ENCODE data around the gene PSMD1. TPM values are rescaled to one million over a fixed set of nuclear protein-coding genes. Genes with fewer than 3 reads are reported as not detected.
"Not testable (repeated sequence)": the region's sequence is repeated elsewhere in the genome, so short reads cannot be mapped to it uniquely, and the experiment has no call there.

PSMD1 gene
- total RNA-seq, 1 donor: 61.1 TPM

DNA sequence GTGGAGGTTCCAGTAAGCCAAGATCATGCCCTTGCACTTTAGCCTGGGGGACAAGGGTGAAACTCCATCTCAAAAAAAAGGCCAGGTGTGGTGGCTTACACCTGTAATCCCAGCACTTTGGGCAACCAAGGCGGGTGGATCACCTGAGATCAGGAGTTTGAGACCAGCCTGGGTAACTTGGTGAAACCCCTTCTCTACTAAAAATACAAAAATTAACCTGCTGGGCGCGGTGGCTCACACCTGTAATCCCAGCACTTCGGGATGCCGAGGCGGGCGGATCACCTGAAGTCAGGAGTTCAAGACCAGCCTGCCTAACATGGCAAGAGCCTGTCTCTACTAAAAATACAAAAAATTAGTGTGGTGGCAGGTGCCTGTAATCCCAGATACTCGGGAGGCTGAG is 84.1 kb downstream of the PSMD1 start:
- not testable (repeated sequence) for DNase-seq (ENCODE audit: low read depth in 2 of 3, low spot score in 2 of 3)

DNA sequence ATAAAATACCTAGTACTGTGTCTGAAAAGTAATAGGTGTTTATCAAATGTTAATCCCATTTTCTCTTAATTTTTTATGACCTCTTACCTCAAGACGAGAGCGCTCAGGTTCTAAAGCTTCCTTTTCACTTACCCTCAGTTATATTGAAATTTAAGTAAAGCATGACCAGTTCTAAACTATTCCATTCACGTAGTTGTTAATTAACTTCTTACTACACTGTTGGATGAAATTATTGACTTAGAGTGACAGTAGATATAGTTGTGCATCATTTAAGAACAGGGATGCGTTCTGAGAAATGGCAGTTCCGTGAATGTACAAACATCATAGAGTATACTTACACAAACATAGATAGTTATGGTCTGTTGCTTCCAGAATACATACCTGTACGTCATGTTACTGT is 88.2 kb downstream of the PSMD1 start:
- no peak for DNase-seq (ENCODE audit: low read depth in 2 of 3, low spot score in 2 of 3)

DNA sequence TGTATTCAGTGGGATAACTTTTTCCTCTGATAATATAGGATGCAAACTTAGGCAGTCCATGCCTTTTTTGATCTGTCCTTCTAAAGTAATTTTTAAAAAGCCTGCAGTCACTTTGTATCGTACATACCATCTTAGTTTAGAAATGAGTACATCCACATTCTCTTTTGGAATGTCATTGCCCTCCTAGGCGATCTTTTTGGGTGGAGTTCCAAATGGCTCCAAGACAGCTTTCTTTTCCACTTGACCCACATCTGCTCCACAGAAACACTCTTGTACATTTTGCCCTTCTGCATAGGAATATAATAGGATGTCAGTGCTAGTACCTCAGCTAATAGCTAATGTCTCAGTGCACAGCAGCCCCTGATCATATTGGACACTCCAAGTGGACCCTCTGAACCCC is 90.0 kb downstream of the PSMD1 start:
- no peak for DNase-seq (ENCODE audit: low read depth in 2 of 3, low spot score in 2 of 3)

DNA sequence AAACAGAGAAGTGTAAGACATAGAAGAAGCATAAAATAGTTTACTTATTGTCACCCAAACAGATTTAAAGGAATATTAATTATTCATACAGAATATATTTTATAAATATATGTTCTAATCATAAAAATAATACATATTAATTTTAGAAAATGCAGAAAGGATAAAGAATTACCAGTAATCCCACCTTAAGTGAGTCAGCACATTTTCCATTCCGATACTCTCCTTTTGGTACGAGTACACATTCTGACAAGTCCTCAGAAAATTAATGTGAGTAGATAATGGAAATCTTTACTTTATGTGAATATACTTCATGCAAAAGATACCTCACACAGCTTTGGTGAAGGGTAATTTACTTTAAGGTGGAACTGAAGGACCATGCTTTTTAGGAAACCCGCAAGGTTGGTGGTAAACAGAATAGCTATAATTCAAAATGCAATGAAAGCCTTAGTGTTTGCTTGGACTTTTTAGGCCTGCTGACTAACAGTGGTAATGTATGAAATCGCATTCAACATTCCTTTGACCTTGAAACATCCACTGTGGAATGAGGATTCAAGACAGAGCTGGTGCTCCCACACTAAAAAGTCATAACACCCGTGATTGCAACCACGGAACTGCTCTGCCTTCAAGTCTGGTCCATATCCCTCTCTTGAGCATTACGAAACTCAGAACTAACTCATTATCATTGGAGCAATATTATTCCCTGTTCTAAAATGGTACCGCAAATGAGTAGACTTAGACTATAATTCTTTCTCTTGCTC is 96.3 kb downstream of the PSMD1 start:
- DNase-seq (ENCODE audit: low read depth in 2 of 3, low spot score in 2 of 3): no peak

DNA sequence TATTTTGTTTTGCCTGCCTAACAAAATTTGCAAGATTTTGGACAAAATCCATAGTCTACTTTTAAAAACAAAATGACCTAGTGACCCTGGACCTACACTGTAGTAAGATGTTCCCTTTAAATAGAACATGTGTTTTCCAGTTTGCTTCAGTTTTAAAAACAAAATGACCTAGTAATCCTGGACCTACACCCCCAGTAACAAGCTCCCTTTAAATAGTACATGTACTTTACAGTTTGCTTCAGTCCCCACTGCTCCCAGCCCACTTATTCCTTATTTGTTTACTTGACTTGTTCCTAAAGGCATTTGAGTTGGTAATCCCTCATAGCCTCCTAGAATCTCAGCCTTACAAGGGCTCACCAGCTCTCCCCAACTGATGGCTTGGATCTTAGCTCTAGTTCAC is 102.6 kb downstream of the PSMD1 start:
- DNase-seq (ENCODE audit: low read depth in 2 of 3, low spot score in 2 of 3): no peak

DNA sequence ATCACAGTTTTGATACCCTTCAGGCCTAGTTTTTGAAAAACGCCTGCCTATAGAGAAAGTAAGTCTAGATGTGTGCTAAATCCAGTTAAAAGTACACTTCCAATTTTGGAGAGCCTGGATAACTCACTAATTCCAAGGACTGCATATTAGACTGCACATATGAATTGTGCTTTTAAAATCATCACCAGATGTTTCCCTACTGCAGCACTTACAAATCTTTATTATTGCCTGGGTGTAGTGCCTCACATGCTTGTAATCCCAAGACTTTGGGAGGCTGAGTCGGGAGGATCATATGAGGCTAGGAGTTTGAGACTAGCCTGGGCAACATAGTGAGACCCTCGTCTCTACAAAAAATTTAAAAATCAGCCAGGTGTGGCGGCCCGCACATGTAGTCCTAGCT is 104.0 kb downstream of the PSMD1 start:
- no peak for DNase-seq (ENCODE audit: low read depth in 2 of 3, low spot score in 2 of 3)

DNA sequence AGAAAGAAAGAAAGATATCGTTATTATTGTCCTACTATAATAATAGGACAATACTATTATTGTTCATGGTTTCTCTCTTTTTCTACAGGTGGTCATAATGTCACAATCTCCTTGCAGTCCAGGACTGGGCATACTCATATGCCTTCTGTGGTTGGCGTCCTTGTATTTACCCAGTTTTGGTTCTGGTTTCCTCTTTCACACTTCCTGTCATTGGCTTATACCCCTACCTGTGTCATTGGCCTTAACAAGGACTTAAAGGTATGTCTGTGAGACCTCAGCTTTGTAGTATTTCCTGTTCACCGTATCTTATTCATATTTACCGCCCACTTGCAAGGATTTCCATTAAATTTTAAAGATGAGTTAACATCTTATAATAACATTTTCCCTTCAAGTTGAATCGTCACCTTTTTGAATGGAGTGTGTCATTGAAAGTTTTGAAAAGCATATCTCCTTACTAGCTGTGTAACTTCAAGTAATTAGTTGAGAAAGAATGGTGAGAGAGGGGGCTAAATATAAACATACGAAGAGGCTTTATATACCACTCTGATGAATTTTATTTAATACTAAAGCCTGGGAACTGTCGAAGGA is 104.7 kb downstream of the PSMD1 start:
- DNase-seq (ENCODE audit: low read depth in 2 of 3, low spot score in 2 of 3): no peak

DNA sequence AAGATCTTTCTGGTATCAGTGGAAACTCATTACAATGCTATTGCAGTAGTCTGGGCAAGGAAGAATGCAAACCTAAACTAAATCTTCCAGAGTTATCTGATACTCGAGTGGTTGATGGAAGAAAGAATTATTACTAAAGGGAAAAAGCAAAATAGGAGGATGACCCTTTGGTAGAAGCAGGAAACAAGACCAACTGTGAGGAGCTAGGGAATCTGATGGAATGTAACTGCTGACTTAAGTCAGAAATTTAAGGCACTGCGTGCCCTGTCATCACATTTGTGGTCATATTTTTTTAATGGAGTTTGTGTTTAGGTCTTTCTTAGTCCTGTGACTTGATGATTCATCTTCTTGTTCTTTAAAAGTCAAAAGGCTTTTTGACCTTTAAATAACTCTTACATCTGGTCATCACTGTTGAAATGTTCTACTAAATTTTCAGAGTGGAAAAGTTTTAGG is 105.2 kb downstream of the PSMD1 start:
- DNase-seq (ENCODE audit: low read depth in 2 of 3, low spot score in 2 of 3): no peak

DNA sequence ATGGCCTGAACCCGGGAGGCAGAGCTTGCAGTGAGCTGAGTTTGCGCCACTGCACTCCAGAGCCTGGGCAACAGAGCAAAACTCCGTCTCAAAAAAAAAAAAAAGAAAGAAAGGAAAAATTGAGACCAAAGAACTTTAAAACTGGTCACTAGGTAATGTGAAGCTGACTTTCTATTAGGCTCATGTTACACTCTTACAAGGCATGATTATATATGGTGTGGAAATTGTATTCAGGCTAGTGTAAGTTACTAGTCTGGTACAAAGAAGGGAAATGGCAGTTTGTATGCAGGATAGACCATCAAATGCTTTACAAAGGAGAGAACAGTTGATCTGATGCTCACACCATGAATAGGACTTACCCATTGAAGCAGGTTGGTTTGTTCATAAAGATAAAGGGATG is 106.3 kb downstream of the PSMD1 start:
- no peak for DNase-seq (ENCODE audit: low read depth in 2 of 3, low spot score in 2 of 3)

DNA sequence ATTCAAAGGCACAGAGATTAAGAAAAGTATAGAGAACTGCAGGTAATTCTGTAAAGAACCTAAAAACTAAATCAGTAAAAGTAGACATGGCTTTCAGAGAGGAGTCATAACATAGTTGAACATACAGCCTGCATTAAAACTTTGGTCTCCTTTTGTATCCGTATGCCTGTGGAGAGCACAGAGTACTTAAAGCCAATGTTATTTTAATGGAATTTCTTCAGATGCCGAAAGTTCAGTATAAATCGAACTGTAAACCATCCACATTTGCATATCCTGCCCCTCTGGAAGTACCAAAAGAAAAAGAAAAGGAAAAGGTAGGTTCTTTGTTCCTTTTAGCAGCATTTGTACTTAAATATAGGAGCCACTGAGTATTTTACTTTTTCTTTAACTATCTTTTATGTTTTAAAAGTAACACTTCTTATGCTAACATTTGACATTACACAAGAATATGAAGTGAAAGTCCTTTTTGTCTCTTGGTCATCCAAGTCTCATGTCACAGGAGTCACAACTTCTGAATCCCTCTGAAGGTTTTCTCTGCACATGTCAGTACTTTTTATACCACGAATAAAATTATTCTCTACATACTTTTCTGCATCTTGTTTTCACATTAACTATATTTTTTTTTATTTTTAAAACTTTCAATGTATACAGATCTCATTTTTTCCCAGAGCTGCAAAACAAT is 106.9 kb downstream of the PSMD1 start:
- no peak for DNase-seq (ENCODE audit: low read depth in 2 of 3, low spot score in 2 of 3)

DNA sequence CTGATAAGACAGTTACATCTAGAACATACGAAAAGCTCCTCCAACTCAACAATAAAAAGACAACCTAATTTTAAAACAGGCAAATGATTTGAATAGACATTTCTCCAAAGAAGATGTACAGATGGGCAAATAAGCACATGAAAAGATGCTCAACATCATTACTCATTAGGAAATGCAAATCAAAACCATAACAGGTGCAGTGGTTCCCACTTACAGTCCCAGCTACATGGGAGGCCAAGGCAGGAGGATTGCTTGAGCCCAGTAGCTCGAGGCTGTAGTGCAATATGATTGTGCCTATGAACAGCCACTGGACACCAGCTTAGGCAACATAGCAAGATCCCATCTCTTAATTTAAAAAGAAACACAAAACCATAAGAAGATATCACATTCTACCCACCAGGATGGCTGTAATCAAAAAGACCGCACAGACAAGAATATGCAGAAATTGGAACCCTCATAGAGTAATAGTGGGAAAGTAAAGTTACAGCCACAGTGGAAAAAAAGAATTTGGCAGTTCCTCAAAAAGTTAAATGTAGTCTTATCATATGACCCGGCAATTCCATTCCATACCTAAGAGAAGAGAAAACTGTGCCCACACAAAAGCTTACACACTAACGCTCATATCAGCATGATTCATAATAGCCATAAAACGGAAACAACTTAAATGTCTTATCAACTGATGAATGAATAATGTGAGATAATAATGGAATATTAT is 111.2 kb downstream of the PSMD1 start:
- DNase-seq (ENCODE audit: low read depth in 2 of 3, low spot score in 2 of 3): no peak

DNA sequence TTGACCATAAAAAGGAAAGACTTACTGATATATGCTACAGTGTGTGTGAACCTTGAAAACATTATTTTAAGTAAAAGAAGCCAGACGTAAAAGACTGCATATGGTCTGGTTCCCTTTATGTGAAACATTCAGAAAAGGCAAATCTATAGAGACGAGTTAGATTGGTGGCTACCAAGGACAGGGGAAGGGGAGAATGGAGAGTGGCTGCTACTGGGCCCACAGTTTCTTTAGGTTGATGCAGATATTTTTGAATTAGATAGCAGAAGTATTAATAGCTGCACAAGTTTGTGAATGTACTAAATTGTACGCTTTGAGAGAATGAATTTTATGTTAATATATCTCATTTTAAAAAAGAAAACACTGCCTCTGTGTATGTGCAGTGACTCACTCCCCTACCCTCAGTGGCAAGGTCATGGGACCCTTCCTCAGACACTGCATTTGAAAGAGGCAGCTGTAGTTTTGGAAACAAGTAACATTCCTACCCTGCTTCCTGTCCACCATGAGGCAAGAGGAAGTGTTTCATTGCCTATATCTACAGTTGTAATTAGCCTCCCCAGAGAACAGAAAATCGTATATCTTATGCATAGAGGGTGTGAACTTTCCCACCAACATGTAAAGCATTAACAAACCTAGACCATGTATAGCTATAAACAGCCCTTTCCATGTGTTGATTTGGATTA is 111.9 kb downstream of the PSMD1 start:
- no peak for DNase-seq (ENCODE audit: low read depth in 2 of 3, low spot score in 2 of 3)

DNA sequence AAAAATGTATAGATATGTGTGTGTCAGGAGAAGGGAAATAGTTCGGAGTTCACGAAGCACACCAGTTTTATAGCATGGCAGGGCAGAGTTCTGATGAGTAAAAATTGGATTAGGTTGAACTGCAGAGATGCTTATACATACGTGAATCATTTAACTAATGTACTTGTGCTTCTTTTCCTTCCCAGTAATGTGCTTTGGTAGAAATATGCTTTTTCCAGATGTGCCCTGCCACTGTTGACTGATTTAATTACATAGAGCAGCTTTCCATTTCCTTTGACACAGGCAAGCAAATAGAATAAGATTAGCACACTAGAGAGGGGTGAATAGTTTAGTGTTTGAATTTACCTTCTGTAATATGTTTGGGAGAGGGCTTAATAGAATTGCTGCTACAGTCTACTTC is 112.8 kb downstream of the PSMD1 start:
- no peak for DNase-seq (ENCODE audit: low read depth in 2 of 3, low spot score in 2 of 3)

DNA sequence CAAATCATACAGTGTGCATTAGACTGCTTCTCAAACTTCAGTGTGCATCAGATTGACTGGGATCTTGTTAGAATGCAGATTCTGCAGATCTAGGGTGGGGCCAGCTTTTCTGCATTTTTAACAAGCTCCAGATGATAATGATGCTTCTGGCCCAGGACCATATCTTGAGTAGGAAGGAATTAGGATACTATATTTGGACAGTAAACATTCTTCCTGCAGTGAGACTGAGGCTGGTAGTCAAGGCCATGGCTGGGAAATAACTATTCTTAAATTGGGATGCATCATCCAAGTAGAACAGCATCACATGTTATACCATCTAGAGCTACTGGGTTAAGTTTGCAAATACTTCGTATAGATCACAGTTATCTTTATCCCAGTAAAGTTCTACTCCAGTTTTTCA is 113.4 kb downstream of the PSMD1 start:
- DNase-seq (ENCODE audit: low read depth in 2 of 3, low spot score in 2 of 3): no peak

DNA sequence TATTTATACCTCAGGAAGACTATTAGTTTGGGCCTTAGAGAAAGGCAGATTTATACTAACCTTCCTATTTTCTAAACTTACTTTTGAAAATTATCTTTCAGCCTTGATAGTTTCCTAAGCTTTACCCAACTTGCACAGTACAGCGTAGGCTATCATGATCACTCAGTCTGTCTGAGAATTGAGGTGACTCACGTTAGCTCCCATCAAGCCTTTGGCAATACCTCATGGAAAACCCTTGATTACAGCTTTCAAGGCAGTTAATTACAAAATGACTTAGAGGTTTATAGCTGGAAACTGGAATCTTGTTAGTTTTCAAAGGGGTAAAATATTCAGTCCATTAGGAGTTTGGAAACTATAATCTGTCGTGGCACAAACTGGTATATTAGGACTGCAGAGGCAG is 115.4 kb downstream of the PSMD1 start:
- no peak for DNase-seq (ENCODE audit: low read depth in 2 of 3, low spot score in 2 of 3)

DNA sequence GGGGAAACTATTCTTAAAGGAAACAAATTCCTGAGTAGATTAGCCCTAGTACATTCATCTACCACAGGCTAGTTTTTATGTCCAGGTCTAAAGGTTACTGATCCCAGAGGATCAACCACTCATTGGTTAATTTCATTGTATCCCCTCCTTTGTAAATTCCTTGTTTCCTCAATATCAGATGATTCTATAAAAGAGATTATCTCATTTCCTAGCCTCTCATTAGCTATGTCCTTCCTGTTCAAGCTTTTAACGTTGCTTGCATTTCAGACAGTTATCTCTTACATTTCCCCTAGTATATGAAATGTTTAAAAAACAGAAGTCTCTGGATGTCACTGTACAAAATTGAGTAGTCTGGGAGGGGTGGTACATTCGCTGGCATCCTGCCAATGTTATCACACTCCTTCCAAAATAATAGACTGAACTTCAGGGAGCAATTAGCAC is 117.6 kb downstream of the PSMD1 start:
- DNase-seq (ENCODE audit: low read depth in 2 of 3, low spot score in 2 of 3): peak in 1 of 3 donors; percentile 16

DNA sequence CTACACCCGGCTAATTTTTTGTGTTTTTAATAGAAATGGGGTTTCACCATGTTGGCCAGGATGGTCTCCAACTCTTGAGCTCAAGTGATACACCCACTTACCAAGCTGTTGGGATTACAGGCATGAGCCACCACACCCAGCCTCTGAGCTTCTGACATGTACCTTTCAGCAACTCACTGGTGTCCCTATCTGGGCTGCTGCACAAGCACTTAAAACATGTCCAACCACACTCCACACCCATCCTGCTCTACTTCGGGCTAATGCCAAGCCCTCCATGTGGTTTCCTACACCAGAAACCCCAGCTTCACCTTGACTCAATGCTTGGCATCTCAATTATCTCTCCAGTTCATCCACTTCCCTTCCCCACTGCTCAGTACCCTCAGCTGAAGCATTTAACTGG is 119.4 kb downstream of the PSMD1 start:
- DNase-seq (ENCODE audit: low read depth in 2 of 3, low spot score in 2 of 3): no peak

DNA sequence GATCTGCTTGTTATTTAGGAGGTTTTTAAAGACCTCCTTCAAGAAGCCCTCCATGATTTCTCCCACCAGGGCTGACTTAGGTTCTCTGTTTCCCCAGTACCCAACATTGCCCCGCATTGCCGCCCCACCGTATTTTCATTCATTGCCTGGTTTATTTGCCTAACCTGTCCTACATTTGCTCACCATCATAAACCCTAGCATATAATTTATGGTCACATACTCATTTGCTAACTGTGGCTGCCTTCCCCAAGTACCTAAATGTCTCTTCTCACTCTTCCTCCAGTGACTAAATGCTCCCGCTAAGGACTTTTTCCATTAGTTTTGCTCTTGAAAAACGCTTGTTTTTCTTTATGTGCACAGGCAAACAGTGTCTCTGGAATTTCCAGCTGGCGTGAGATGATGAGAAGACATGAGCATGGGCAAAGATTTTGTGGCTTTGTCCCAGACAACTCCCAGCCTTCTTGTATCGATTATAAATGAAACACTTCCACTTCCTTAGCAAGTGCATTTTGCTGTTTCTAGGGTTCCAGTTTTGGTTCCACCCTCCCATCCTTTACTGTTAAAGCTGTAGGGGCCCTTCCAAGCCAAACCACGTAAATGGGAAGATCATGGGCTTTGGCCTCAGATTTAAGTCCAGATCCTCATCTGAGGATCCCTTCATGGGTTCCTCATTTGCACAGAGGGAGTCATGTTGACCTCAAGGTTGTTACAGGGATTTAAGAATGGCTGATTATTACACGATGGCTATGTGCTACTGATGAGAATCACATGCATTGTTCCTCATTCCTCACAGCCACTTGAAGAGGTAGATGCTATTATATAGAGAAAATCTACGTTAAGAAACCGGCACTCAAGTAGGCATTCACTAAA is 120.7 kb downstream of the PSMD1 start:
- DNase-seq (ENCODE audit: low read depth in 2 of 3, low spot score in 2 of 3): no peak

DNA sequence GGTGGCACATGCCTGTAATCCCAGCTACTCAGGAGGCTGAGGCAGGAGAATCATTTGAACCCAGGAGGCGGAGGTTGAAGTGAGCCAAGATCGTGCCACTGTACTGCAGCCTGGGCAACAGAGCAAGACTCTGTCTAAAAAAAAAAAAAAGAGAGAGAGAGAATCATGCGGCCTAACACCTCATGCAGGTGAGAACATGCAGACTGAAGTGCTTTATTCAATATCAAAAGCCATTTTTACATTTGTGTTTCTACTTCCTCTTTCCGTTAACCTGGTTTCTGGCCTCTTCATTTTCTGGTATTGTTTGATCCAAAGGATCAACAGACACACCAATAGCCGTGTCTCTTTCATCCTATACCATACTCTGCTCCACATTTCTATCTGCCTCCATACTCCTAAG is 122.1 kb downstream of the PSMD1 start:
- not testable (repeated sequence) for DNase-seq (ENCODE audit: low read depth in 2 of 3, low spot score in 2 of 3)
